Measurements from ENCODE around the gene LRRC55. TPM values are rescaled to one million over a fixed set of nuclear protein-coding genes. Genes with fewer than 3 reads are reported as not detected.

LRRC55 gene
- polyA plus RNA-seq, 1 of the 3 experiments (the other 2 are of a cell fraction), result not detected

DNA sequence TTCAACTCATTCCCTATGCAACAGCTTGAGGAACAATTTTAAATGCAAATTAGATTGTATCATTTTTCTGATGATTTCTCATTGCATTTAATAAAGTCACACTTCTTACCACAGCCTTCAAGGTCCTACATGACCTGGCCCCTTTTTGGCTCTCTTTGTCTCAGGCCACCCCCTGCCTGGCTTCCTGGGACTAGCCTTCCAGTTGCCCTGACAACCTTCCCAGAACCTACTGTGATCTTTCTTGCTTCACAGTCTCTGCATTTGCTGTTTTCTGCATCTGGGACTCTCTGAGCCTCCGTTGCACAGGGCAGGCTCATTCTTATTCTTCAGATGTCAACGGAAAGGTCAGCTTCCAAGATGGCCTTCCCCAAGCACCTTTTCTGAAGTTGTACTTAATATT lies 42.4 kb downstream of the LRRC55 start:
- no peak for TF ChIP-seq MEF2A (IDR thresholded peaks at IDR 0.05; ENCODE audit: borderline replicate concordance, low read depth)
- TF ChIP-seq RCOR1 (IDR thresholded peaks at IDR 0.05; ENCODE audit: low read length), result no peak
- no peak for TF ChIP-seq USF1 (IDR thresholded peaks at IDR 0.05; ENCODE audit: borderline replicate concordance, low read depth)
- no peak for TF ChIP-seq FOXM1 (IDR thresholded peaks at IDR 0.05; ENCODE audit: low read depth)
- TF ChIP-seq YY1 (IDR thresholded peaks at IDR 0.05; ENCODE audit: low read depth), result no peak
- no peak overlapping the region for H3K4me3 ChIP-seq (ENCODE audit: low read depth in 2 of 2, low read length in 1 of 2)
- no peaks in the 10 kb centered on the region for H3F3A ChIP-seq (replicated peaks; ENCODE audit: insufficient read depth)
- peaks cover 0 to 9% of the 10 kb centered on the region in 2 experiments; a peak in 1 of 4 replicates for H3K4me1 ChIP-seq (ENCODE audit: control insufficient read depth in 1 of 2, insufficient read depth in 2 of 2, low read depth in 1 of 2, low read length in 1 of 2)
- CTCF ChIA-PET, result interaction anchor here (2.0 kb wide), 1 partner anchor 25 kb away, joined by 8 read pairs; no protein-coding TSS in a partner anchor
- H3K9ac ChIP-seq, result no peak overlapping the region
- no peak overlapping the region for H3K4me2 ChIP-seq
- no peaks in the 10 kb centered on the region for H3K9me2 ChIP-seq
- POLR2A ChIA-PET, result no interaction called here
- H3K27me3 ChIP-seq (ENCODE audit: insufficient read depth), result no peaks in the 10 kb centered on the region; the same call in 1 of the 2 replicates
- 46% methylated on average over 2 of the region's 2 CpGs for WGBS (ENCODE audit: low lambda C conversion rate)
- no peaks in the 10 kb centered on the region for H4K20me1 ChIP-seq (ENCODE audit: insufficient read depth)
- DNase-seq, result no peak
- no peaks in the 10 kb centered on the region for H3K36me3 ChIP-seq (replicated peaks in 1 of 2; ENCODE audit: control insufficient read depth in 1 of 2, insufficient read depth in 2 of 2, low read length in 1 of 2)
- H3K79me2 ChIP-seq (ENCODE audit: insufficient read depth), result no peaks in the 10 kb centered on the region
- no peak overlapping the region for H3K27ac ChIP-seq (ENCODE audit: low read depth in 2 of 2, low read length in 1 of 2)
- H2AFZ ChIP-seq (ENCODE audit: low read depth), result no peak overlapping the region
- no peaks in the 10 kb centered on the region for H3K9me3 ChIP-seq

DNA sequence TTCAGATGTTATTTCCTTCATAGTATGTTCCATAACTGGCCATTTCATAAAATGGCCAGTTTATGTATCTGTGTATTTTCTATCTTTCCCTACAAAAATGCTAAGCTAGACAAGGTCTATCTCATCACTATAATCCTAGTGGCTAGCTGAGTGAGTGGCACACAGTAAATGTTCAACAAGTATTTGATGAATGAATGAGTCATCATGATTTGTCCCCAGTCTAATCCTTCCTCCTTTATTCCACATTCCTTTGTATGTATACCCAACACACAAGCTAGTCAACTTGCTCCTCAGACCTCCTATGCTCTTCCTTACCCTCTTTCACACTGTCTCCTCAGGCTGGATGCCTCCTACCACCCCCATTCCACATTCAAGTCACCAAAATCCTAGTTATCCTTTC lies 42.8 kb downstream of the LRRC55 start:
- no peak overlapping the region for H3K4me2 ChIP-seq
- POLR2A ChIA-PET, result no interaction called here

More for the DNA sequence above, 42.8 kb downstream of the LRRC55 start:
- no peak overlapping the region for H3K27ac ChIP-seq (ENCODE audit: low read depth in 2 of 2, low read length in 1 of 2)
- CTCF ChIA-PET, result interaction anchor here (2.0 kb wide), 1 partner anchor 25 kb away, joined by 8 read pairs; no protein-coding TSS in a partner anchor
- H3K27me3 ChIP-seq (ENCODE audit: insufficient read depth), result no peaks in the 10 kb centered on the region; the same call in 1 of the 2 replicates
- H3K9ac ChIP-seq, result no peak overlapping the region
- H4K20me1 ChIP-seq (ENCODE audit: insufficient read depth), result no peaks in the 10 kb centered on the region
- H3K4me1 ChIP-seq (ENCODE audit: control insufficient read depth in 1 of 2, insufficient read depth in 2 of 2, low read depth in 1 of 2, low read length in 1 of 2), result peaks cover 0 to 5% of the 10 kb centered on the region in 2 experiments; a peak in 1 of 4 replicates
- no peaks in the 10 kb centered on the region for H3F3A ChIP-seq (replicated peaks; ENCODE audit: insufficient read depth)
- DNase-seq, result no peak
- H3K36me3 ChIP-seq (replicated peaks in 1 of 2; ENCODE audit: control insufficient read depth in 1 of 2, insufficient read depth in 2 of 2, low read length in 1 of 2), result no peaks in the 10 kb centered on the region
- H2AFZ ChIP-seq (ENCODE audit: low read depth), result no peak overlapping the region
- H3K79me2 ChIP-seq (ENCODE audit: insufficient read depth), result no peaks in the 10 kb centered on the region
- no peak overlapping the region for H3K4me3 ChIP-seq (ENCODE audit: low read depth in 2 of 2, low read length in 1 of 2)
- H3K9me3 ChIP-seq, result no peaks in the 10 kb centered on the region
- no peaks in the 10 kb centered on the region for H3K9me2 ChIP-seq
- TF ChIP-seq YY1 (IDR thresholded peaks at IDR 0.05; ENCODE audit: low read depth), result no peak
- TF ChIP-seq GABPA (IDR thresholded peaks at IDR 0.05; ENCODE audit: low read depth), result no peak
- TF ChIP-seq TAF1 (IDR thresholded peaks at IDR 0.05; ENCODE audit: borderline replicate concordance, low read depth, low read length), result no peak
- no peak for TF ChIP-seq RXRA (IDR thresholded peaks at IDR 0.05; ENCODE audit: borderline replicate concordance, low read depth)
- no peak for TF ChIP-seq USF1 (IDR thresholded peaks at IDR 0.05; ENCODE audit: borderline replicate concordance, low read depth)
- no peak for TF ChIP-seq FOXJ3 (CRISPR knock-in tag; IDR thresholded peaks at IDR 0.05)
- no peak for TF ChIP-seq NRF1 (IDR thresholded peaks at IDR 0.05; ENCODE audit: low read depth, low read length)
- TF ChIP-seq EZH2phosphoT487 (IDR thresholded peaks at IDR 0.05; ENCODE audit: borderline replicate concordance, low read depth), result no peak
- TF ChIP-seq NFIC (IDR thresholded peaks at IDR 0.05; ENCODE audit: borderline replicate concordance), result no peak
- no peak for TF ChIP-seq IRF3 (IDR thresholded peaks at IDR 0.05; ENCODE audit: low read depth, low read length)
- TF ChIP-seq ZBTB33 (IDR thresholded peaks at IDR 0.05; ENCODE audit: borderline replicate concordance, low read depth), result no peak
- TF ChIP-seq FOSL2 (IDR thresholded peaks at IDR 0.05; ENCODE audit: borderline replicate concordance, low read depth), result no peak
- TF ChIP-seq, protein P1, sequence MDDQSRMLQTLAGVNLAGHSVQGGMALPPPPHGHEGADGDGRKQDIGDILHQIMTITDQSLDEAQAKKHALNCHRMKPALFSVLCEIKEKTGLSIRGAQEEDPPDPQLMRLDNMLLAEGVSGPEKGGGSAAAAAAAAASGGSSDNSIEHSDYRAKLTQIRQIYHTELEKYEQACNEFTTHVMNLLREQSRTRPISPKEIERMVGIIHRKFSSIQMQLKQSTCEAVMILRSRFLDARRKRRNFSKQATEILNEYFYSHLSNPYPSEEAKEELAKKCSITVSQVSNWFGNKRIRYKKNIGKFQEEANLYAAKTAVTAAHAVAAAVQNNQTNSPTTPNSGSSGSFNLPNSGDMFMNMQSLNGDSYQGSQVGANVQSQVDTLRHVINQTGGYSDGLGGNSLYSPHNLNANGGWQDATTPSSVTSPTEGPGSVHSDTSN (IDR thresholded peaks at IDR 0.05), result no peak
- TF ChIP-seq ELF1 (IDR thresholded peaks at IDR 0.05), result no peak
- no peak for TF ChIP-seq FOXM1 (IDR thresholded peaks at IDR 0.05; ENCODE audit: low read depth)
- no peak for TF ChIP-seq CTCF (IDR thresholded peaks at IDR 0.05)
- TF ChIP-seq SIN3A (IDR thresholded peaks at IDR 0.05; ENCODE audit: borderline replicate concordance, low read depth, low read length), result no peak
- TF ChIP-seq POLR2AphosphoS5 (IDR thresholded peaks at IDR 0.05; ENCODE audit: low read depth, low read length), result no peak

Measured in SK-N-SH (cell line).